ENCODE measurements around the gene RALGAPB. TPM values are rescaled to one million over a fixed set of nuclear protein-coding genes. Genes with fewer than 3 reads are reported as not detected.

The RALGAPB gene
- 10 to 100 TPM; 23.1 to 24.4 TPM for total RNA-seq

- no peaks in the 10 kb centered on the region for H3K9me3 ChIP-seq
- H3K4me3 ChIP-seq: peak within 1 kb of the TSS; percentile 46 to 73
- intact Hi-C loops (cut with DNase I): no loop called here
- DNase-seq: peak; percentile 99 to 100 (median 100)
- WGBS, 2 donors: 0% methylated on average over 27 to 56 of the region's 81 CpGs
- no peaks in the 10 kb centered on the region for H3K36me3 ChIP-seq (replicated peaks in 1 of 2; ENCODE audit: insufficient read depth in 1 of 2, low read depth in 2 of 2)
- peak within 1 kb of the TSS; percentile 87 to 95 (median 92) for H3K27ac ChIP-seq
- peak in 5 of 7 experiments; percentile 29 to 56 (median 47) for TF ChIP-seq CTCF (IDR thresholded peaks at IDR 0.05)
- TF ChIP-seq POLR2A (IDR thresholded peaks at IDR 0.05): peak; percentile 75 to 95 (median 93)
- ATAC-seq: peak; percentile 99
- H3K4me1 ChIP-seq: peaks cover 25% of the 10 kb centered on the region
- H3K27me3 ChIP-seq: no peaks in the 10 kb centered on the region
Observed at GRCh38 chr20:38472513-38473366, at the start of gene RALGAPB. Gene RALGAPB, plus strand, starts transcription at chr20:38472843. Its CDS starts 15,590 bp downstream, at chr20:38488433.

- Histone ChIP-seq H3K4me3 (no peak overlapping the region), H3K36me3 (replicated peaks in 1 of 2; ENCODE audit: insufficient read depth in 1 of 2, low read depth in 2 of 2) (peaks cover 21 to 60% of the 10 kb centered on the region in 2 donors), H3K27ac (no peak overlapping the region), H3K27me3 (no peaks in the 10 kb centered on the region), H3K9me3 (no peaks in the 10 kb centered on the region), H3K4me1 (no peaks in the 10 kb centered on the region)
- intact Hi-C loops (cut with DNase I): no loop called here
- TF ChIP-seq POLR2A (IDR thresholded peaks at IDR 0.05) (no peak), CTCF (IDR thresholded peaks at IDR 0.05) (no peak)
- no peak for ATAC-seq
- WGBS, 2 donors: 76 to 77% methylated on average over 4 of the region's 4 CpGs
- no peak for DNase-seq
Observed at GRCh38 chr20:38423541-38423940, 49.1 kb upstream of the RALGAPB start.

- TF ChIP-seq POLR2A (IDR thresholded peaks at IDR 0.05): no peak
- TF ChIP-seq CTCF (IDR thresholded peaks at IDR 0.05): no peak
Observed at GRCh38 chr20:38424401-38424800, 48.2 kb upstream of the RALGAPB start.

GRCh38 chr20:38426006-38426897 is 46.4 kb upstream of the RALGAPB start:
- intact Hi-C loops (cut with DNase I): no loop called here
- ATAC-seq (no peak), DNase-seq (peak in 1 of 4 donors; percentile 8)
- WGBS, 2 donors: 85 to 89% methylated on average over 12 to 13 of the region's 15 CpGs
- no peak for TF ChIP-seq POLR2A (IDR thresholded peaks at IDR 0.05)
- no peak for TF ChIP-seq CTCF (IDR thresholded peaks at IDR 0.05)
- Histone ChIP-seq H3K4me3 (no peak overlapping the region), H3K4me1 (no peaks in the 10 kb centered on the region), H3K9me3 (no peaks in the 10 kb centered on the region), H3K27me3 (no peaks in the 10 kb centered on the region), H3K27ac (no peak overlapping the region), H3K36me3 (replicated peaks in 1 of 2; ENCODE audit: insufficient read depth in 1 of 2, low read depth in 2 of 2) (peaks cover 14 to 69% of the 10 kb centered on the region in 2 donors)

More at GRCh38 chr20:38424401-38424800, 48.2 kb upstream of the RALGAPB start:
- WGBS, 2 donors: 94 to 100% methylated on average over 1 of the region's 1 CpG
- no peaks in the 10 kb centered on the region for H3K4me1 ChIP-seq
- peaks cover 21 to 64% of the 10 kb centered on the region in 2 donors for H3K36me3 ChIP-seq (replicated peaks in 1 of 2; ENCODE audit: insufficient read depth in 1 of 2, low read depth in 2 of 2)
- no peaks in the 10 kb centered on the region for H3K9me3 ChIP-seq
- no peak overlapping the region for H3K27ac ChIP-seq
- DNase-seq (no peak), ATAC-seq (no peak)
- no peaks in the 10 kb centered on the region for H3K27me3 ChIP-seq
- intact Hi-C loops (cut with DNase I): no loop called here
- H3K4me3 ChIP-seq: no peak overlapping the region

Data from body of pancreas (tissue), 4 donors.